DOHH2 (cell line): ENCODE data around the gene ZFP57.
"Not testable (repeated sequence)": the region's sequence is repeated elsewhere in the genome, so short reads cannot be mapped to it uniquely, and the experiment has no call there.

Experiments
- H3F3A ChIP-seq: fragments of 200-600 bp; sonication (generic), shearing (Covaris generic); 2 replicates; pipeline ENCODE4 v1.6.0; 2016; ENCODE audit warnings: antibody characterized with exemption, mild to moderate bottlenecking; ENCODE audit not compliant: control insufficient read depth, insufficient read depth
- H3K27ac ChIP-seq: fragments of 200-600 bp; sonication (generic); 2 replicates; pipeline ENCODE4 v1.5.1; 2014; ENCODE audit warnings: low read depth, mild to moderate bottlenecking, low read length, moderate library complexity
- H3K27me3 ChIP-seq: fragments of 200-600 bp; sonication (generic); 2 replicates; pipeline ENCODE4 v1.6.1; 2014; ENCODE audit warnings: mild to moderate bottlenecking, low read length, mixed read lengths; ENCODE audit not compliant: control insufficient read depth
- H3K36me3 ChIP-seq: fragments of 200-600 bp; sonication (generic); 2 replicates; pipeline ENCODE4 v1.6.1; 2014; ENCODE audit warnings: mild to moderate bottlenecking, low read length, moderate library complexity, mixed read lengths; ENCODE audit not compliant: control insufficient read depth
- H3K4me1 ChIP-seq: fragments of 200-600 bp; sonication (generic); 2 replicates; pipeline ENCODE4 v1.6.1; 2014; ENCODE audit warnings: mild to moderate bottlenecking, low read length, mixed read lengths; ENCODE audit not compliant: control insufficient read depth
- H3K4me2 ChIP-seq: fragments of 200-600 bp; sonication (generic); 2 replicates; pipeline ENCODE4 v1.6.0; 2014; ENCODE audit warnings: mild to moderate bottlenecking, low read length, moderate library complexity
- H3K4me3 ChIP-seq: fragments of 200-600 bp; sonication (generic); 2 replicates; pipeline ENCODE4 v1.5.1; 2014; ENCODE audit warnings: mild to moderate bottlenecking, low read length, mixed read lengths
- H3K79me2 ChIP-seq: fragments of 200-600 bp; sonication (generic); 2 replicates; pipeline ENCODE4 v1.6.1; 2014; ENCODE audit warnings: mild to moderate bottlenecking, low read length, mixed read lengths; ENCODE audit not compliant: control insufficient read depth
- H3K9me2 ChIP-seq: fragments of 200-600 bp; sonication (generic); replicated peaks from 2 replicates; pipeline ENCODE4 v1.6.1; 2014; ENCODE audit warnings: mild to moderate bottlenecking, low read length, mixed read lengths; ENCODE audit not compliant: control insufficient read depth
- H3K9me3 ChIP-seq: fragments of 200-600 bp; sonication (generic); 2 replicates; pipeline ENCODE4 v1.6.1; 2014; ENCODE audit warnings: antibody characterized with exemption, low read length, mixed read lengths; ENCODE audit not compliant: control insufficient read depth, insufficient read depth
- H4K20me1 ChIP-seq: fragments of 200-600 bp; sonication (generic); 2 replicates; pipeline ENCODE4 v1.6.0; 2014; ENCODE audit warnings: low read depth, mild to moderate bottlenecking, antibody characterized with exemption, low read length, moderate library complexity; ENCODE audit not compliant: control insufficient read depth, insufficient read depth
- EZH2phosphoT487 ChIP-seq: fragments of 200-600 bp; sonication (generic); IDR thresholded peaks from 2 replicates; pipeline ENCODE4 v1.6.1; 2017; ENCODE audit warnings: borderline replicate concordance, mild to moderate bottlenecking, antibody characterized with exemption, low read length, moderate library complexity, mixed read lengths
- TF ChIP-seq, protein P1 (sequence below): fragments of 200-600 bp; sonication (generic); IDR thresholded peaks from one replicate; pipeline ENCODE4 v1.5.1; 2014; ENCODE audit warnings: antibody characterized with exemption, mild to moderate bottlenecking, low read depth, low read length; ENCODE audit not compliant: poor library complexity, severe bottlenecking

ZFP57 gene

DNA sequence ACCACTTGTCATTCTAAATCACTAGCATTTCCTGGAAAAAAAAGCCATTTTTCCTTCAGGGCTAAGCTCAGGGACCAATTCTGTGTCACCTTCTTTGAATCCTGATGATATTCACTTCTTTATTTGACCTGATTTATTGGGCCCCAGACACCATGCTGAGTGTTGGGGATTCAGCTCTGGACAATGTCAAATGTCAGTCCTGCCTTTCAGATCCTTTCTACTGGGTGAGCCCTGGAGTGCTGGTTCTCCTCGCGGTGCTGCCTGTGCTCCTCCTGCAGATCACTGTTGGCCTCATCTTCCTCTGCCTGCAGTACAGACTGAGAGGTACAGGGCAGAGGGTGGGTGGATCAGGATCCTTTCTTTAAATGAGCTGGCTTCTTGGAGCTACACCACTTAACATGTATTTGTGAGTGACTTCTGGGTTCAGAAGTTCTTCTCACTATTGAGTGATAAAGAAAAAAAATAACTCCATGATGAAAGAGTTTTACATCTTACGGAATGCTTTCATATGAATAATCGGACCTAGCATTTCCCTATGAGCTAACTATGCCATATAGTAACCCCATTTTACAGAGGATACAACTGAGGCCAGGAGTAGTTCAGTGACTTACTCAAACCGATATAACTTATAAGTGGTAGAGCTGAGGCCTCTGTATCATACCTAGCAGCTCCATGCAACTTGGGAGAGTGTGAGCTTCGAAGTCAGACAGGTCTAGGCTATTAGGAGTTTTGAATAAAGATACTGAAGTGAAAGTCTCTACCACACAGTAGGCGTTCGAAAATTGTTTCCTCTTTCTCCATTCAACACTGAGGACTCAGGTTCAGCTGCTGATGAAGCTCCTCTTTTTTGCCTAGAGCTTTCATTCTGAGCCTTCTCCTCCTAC is 14.8 kb downstream of the ZFP57 start:
- H3K4me3 ChIP-seq = no peak overlapping the region
- no peak overlapping the region for H3K27ac ChIP-seq
- no peaks in the 10 kb centered on the region; the same call in 1 of the 2 replicates for H3K27me3 ChIP-seq
- no peaks in the 10 kb centered on the region for H3K9me3 ChIP-seq
- no peaks in the 10 kb centered on the region for H3K9me2 ChIP-seq
- H3K4me1 ChIP-seq = no peaks in the 10 kb centered on the region
- no peaks in the 10 kb centered on the region for H3K79me2 ChIP-seq
- no peaks in the 10 kb centered on the region for H3K36me3 ChIP-seq
- H3F3A ChIP-seq = no peaks in the 10 kb centered on the region
- TF ChIP-seq EZH2phosphoT487 = no peak
- TF ChIP-seq, protein P1, sequence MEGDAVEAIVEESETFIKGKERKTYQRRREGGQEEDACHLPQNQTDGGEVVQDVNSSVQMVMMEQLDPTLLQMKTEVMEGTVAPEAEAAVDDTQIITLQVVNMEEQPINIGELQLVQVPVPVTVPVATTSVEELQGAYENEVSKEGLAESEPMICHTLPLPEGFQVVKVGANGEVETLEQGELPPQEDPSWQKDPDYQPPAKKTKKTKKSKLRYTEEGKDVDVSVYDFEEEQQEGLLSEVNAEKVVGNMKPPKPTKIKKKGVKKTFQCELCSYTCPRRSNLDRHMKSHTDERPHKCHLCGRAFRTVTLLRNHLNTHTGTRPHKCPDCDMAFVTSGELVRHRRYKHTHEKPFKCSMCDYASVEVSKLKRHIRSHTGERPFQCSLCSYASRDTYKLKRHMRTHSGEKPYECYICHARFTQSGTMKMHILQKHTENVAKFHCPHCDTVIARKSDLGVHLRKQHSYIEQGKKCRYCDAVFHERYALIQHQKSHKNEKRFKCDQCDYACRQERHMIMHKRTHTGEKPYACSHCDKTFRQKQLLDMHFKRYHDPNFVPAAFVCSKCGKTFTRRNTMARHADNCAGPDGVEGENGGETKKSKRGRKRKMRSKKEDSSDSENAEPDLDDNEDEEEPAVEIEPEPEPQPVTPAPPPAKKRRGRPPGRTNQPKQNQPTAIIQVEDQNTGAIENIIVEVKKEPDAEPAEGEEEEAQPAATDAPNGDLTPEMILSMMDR = no peak
- H3K4me2 ChIP-seq = no peak overlapping the region
- no peaks in the 10 kb centered on the region for H4K20me1 ChIP-seq

DNA sequence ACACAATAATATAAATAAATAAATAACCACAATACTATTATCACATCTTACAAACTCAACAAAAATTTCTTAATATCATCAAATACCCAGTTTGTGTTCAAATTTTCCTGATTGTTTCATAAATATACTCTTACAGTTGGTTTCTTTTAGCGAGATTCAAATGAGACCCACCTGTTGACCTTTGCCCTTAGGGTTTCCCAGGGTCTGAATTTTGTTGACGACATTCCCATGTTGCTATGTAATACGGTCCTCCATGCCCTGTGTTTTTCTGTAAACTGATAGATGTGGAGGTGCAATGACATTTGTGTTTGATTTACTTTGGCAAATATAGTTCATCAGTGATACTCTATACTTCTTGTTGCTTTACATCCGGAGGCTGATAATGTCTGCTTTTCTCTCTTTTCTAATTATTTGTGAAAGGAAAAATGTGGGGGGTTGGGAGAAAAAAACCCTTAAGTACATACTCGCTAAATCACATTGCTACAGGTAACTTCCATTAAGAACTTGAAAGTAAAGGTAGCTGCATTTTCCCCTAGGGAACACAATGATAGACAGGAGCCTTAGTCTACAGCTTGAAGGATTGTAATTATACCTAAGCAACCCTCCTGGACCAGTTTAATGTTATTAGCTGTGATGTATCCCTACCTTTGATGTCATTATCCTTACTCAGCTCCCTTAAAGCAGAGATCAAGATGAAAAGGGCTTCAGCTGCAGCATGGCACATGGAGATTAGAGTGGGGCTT is 17.5 kb downstream of the ZFP57 start:
- Histone ChIP-seq H4K20me1 (no peaks in the 10 kb centered on the region), H3K9me2 (no peaks in the 10 kb centered on the region), H3K79me2 (no peaks in the 10 kb centered on the region), H3K4me2 (no peak overlapping the region), H3K4me1 (no peaks in the 10 kb centered on the region), H3K27me3 (no peaks in the 10 kb centered on the region; the same call in 1 of the 2 replicates), H3F3A (no peaks in the 10 kb centered on the region), H3K36me3 (no peaks in the 10 kb centered on the region), H3K9me3 (no peaks in the 10 kb centered on the region), H3K4me3 (no peak overlapping the region), H3K27ac (no peak overlapping the region)
- TF ChIP-seq, protein P1 = no peak
- TF ChIP-seq EZH2phosphoT487 = no peak

DNA sequence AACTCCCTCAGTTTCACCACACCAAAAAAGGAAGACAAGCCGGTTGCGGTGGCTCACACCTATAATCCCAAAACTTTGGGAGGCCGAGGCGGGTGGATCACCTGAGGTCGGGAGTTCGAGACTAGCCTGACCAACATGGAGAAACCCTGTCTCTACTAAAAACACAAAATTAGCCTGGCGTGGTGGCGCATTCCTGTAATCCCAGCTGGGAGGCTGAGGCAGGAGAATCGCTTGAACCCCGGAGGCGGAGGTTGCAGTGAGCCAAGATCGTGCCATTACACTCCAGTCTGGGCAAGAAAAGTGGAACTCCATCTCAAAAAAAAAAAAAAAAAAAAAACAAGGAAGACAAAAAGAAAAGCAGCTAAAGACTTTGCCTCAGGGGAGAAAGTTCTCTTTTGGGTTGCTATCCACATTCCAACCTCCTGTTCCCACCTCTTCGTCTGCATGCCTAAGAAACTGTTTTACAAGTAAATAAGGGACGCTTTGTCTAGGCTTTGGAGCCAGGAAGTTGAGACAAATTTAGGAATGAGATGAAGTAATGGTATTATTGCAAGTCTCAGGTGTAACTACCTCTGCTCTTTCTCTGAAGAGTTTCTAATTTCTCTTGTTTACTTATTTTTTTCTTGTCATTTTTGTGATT is 19.3 kb downstream of the ZFP57 start:
- not testable (repeated sequence) for H3K36me3 ChIP-seq, H3K27me3 ChIP-seq, H3K27ac ChIP-seq, H4K20me1 ChIP-seq, H3F3A ChIP-seq, H3K9me3 ChIP-seq, H3K79me2 ChIP-seq, H3K4me2 ChIP-seq, H3K9me2 ChIP-seq, H3K4me1 ChIP-seq, H3K4me3 ChIP-seq

DNA sequence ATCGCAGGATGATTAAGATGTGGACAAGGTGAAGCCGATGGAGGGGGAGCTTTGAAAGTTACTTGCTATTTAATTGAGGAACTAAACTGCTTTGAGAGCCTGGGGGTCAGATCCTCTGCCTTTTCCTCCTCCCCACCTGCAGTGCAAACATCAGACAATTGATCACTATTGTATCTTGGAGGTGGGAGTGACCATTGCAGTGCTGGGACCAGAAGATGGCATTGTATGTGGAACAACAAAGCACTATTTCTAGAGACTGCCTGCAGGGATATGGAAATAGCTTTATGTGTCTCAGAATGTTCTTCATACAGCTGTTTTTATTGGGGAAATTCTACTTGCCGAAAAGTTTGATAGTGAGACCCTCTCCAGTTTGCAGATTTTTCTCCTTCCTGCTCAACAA is 19.9 kb downstream of the ZFP57 start:
- Histone ChIP-seq H3K9me3 (no peaks in the 10 kb centered on the region), H3K9me2 (no peaks in the 10 kb centered on the region), H3K79me2 (no peaks in the 10 kb centered on the region), H3K27me3 (no peaks in the 10 kb centered on the region; the same call in 1 of the 2 replicates), H4K20me1 (no peaks in the 10 kb centered on the region), H3K4me3 (no peak overlapping the region), H3K4me2 (no peak overlapping the region), H3K27ac (no peak overlapping the region), H3F3A (no peaks in the 10 kb centered on the region), H3K36me3 (no peaks in the 10 kb centered on the region), H3K4me1 (no peaks in the 10 kb centered on the region)
- TF ChIP-seq, protein P1 = no peak
- no peak for TF ChIP-seq EZH2phosphoT487
